B cell (primary cell): ENCODE measurements around the gene PABPN1. TPM values are rescaled to one million over a fixed set of nuclear protein-coding genes. Genes with fewer than 3 reads are reported as not detected.

Experiments used
- ATAC-seq: fragments of 200-7000 bp; cut with Tn5 transposase; one replicate; pipeline ENCODE4 v1.10.0; 2021; ENCODE audit warnings: low read depth, mild to moderate bottlenecking, moderate number of reproducible peaks, moderate library complexity
- CTCF ChIA-PET: fragments of 350-600 bp; sonication (Branson Sonifier 250); formaldehyde crosslinking; loops from one replicate; lab custom pipeline; 2021; ENCODE audit warnings: antibody characterized with exemption, inconsistent platforms; lab: Charles Lee
- POLR2A ChIA-PET: fragments of 350-600 bp; sonication (Branson Sonifier 250); formaldehyde crosslinking; loops from one replicate; lab custom pipeline; 2021; ENCODE audit warnings: antibody characterized with exemption; lab: Charles Lee
- DNase-seq: peaks from one replicate; pipeline ENCODE4 v3.0.0; 2013
- H2AFZ ChIP-seq: 2 replicates; pipeline ENCODE4 v1.6.1; 2012; ENCODE audit warnings: mild to moderate bottlenecking, low read depth, low read length; ENCODE audit not compliant: insufficient read depth, poor library complexity, severe bottlenecking
- H3K27ac ChIP-seq, 2 donors: 1 replicate in 1 of 2; 2 replicates in 1 of 2; pipeline ENCODE4 v1.5.1; 2012 to 2013; ENCODE audit warnings: low read length in 2 of 2, mild to moderate bottlenecking in 2 of 2, moderate library complexity in 1 of 2
- H3K27me3 ChIP-seq, 4 experiments: fragments of 200-600 bp in 1 of 4; sonication (generic) in 1 of 4; replicated peaks in 1 of 4; 1 replicate in 2 of 4; 2 replicates in 2 of 4; pipeline versions ENCODE4 v1.6.1 to v1.7.0; 2013 to 2016; ENCODE audit warnings: low read length in 3 of 4, mild to moderate bottlenecking in 2 of 4, mixed read lengths in 1 of 4, moderate library complexity in 1 of 4; ENCODE audit not compliant: insufficient read depth in 4 of 4, control insufficient read depth in 3 of 4; ENCODE audit errors: control extremely low read depth in 1 of 4
- H3K36me3 ChIP-seq, 2 experiments: replicated peaks in 1 of 2; 1 replicate in 1 of 2; 2 replicates in 1 of 2; pipeline versions ENCODE4 v1.6.1 to v1.7.1; 2013; ENCODE audit warnings: low read length in 1 of 2; ENCODE audit not compliant: insufficient read depth in 2 of 2, control insufficient read depth in 1 of 2; ENCODE audit errors: control extremely low read depth in 1 of 2, extremely low read depth in 1 of 2
- H3K4me1 ChIP-seq, 2 donors: fragments of 200-600 bp in 1 of 2; sonication (generic) in 1 of 2; 1 replicate in 1 of 2; 2 replicates in 1 of 2; pipeline versions ENCODE4 v1.5.1 to v1.6.1; 2013 to 2017; ENCODE audit warnings: low read length in 2 of 2; ENCODE audit not compliant: control insufficient read depth in 2 of 2, insufficient read depth in 2 of 2
- H3K4me2 ChIP-seq: replicated peaks from 2 replicates; pipeline ENCODE3; 2012; ENCODE audit warnings: mild to moderate bottlenecking, low read depth, low read length; ENCODE audit not compliant: poor library complexity, severe bottlenecking
- H3K4me3 ChIP-seq, 5 experiments: fragments of 200-600 bp in 1 of 5; sonication (generic) in 1 of 5; 1 replicate in 3 of 5; 2 replicates in 2 of 5; pipeline versions ENCODE4 v1.5.1 to v1.7.0; 2011 to 2016; ENCODE audit warnings: low read length in 4 of 5, mild to moderate bottlenecking in 4 of 5, low read depth in 2 of 5, control low read depth in 1 of 5, moderate library complexity in 1 of 5; ENCODE audit not compliant: insufficient read depth in 1 of 5; ENCODE audit errors: control extremely low read depth in 1 of 5, extremely low read depth in 1 of 5
- H3K79me2 ChIP-seq: fragments of 200-600 bp; sonication (generic); one replicate; pipeline ENCODE4 v1.6.0; 2016; ENCODE audit warnings: low read length; ENCODE audit not compliant: control insufficient read depth, insufficient read depth
- H3K9ac ChIP-seq: fragments of 200-600 bp; sonication (generic); 2 replicates; pipeline ENCODE4 v1.6.1; 2017; ENCODE audit warnings: mild to moderate bottlenecking, low read length, moderate library complexity
- H3K9me3 ChIP-seq, 3 donors: one replicate each; pipeline versions ENCODE4 v1.6.1 to v1.7.1; 2013; ENCODE audit warnings: low read length in 2 of 3; ENCODE audit not compliant: control insufficient read depth in 2 of 3, insufficient read depth in 1 of 3; ENCODE audit errors: control extremely low read depth in 1 of 3
- H4K20me1 ChIP-seq: 2 replicates; pipeline ENCODE4 v1.6.0; 2012; ENCODE audit warnings: mild to moderate bottlenecking, low read length; ENCODE audit not compliant: insufficient read depth, control insufficient read depth, poor library complexity, severe bottlenecking
- H3K27ac Mint-ChIP-seq: one replicate; pipeline ENCODE4 v1.8.0; 2021; ENCODE audit warnings: mixed read lengths
- H3K27me3 Mint-ChIP-seq: one replicate; pipeline ENCODE4 v1.8.0; 2021; ENCODE audit warnings: mixed read lengths
- H3K4me1 Mint-ChIP-seq: one replicate; pipeline ENCODE4 v1.8.0; 2021; ENCODE audit warnings: mixed read lengths
- H3K4me3 Mint-ChIP-seq: one replicate; pipeline ENCODE4 v1.8.0; 2021; ENCODE audit warnings: mixed read lengths
- H3K9me3 Mint-ChIP-seq: one replicate; pipeline ENCODE4 v1.8.0; 2022; ENCODE audit warnings: mixed read lengths; ENCODE audit not compliant: insufficient read depth
- CTCF ChIP-seq: fragments of 200-600 bp; IDR thresholded peaks from one replicate; pipeline ENCODE4 v1.8.0; 2022; ENCODE audit warnings: antibody characterized with exemption, mild to moderate bottlenecking
- EZH2 ChIP-seq: IDR thresholded peaks from 2 replicates; pipeline ENCODE4 v1.6.1; 2012; ENCODE audit warnings: borderline replicate concordance, low read depth, mild to moderate bottlenecking, moderate library complexity, low read length; ENCODE audit not compliant: insufficient read depth, poor library complexity, severe bottlenecking
- WGBS: methylation state at CpG from one replicate; pipeline ENCODE4 v1.1.5; 2013; ENCODE audit warnings: missing lambda C conversion rate; ENCODE audit not compliant: insufficient coverage; 5-methylcytosine and 5-hydroxymethylcytosine counted together
- intact Hi-C: fragments of 100-400 bp; cut with micrococcal nuclease; formaldehyde crosslinking; loops from one replicate; pipeline ENCODE4 v1.10.0; 2022
- polyA plus RNA-seq: library from polyadenylated mRNA; depleted of rRNA; stranded (reverse); fragments of >200 nt; gene quantifications from 2 replicates; pipeline ENCODE4 v1.2.3, GENCODE V29; 2012
- total RNA-seq, 2 donors: library from RNA; stranded (reverse); fragments of 120-200 nt in 1 of 2; gene quantifications; 1 replicate in 1 of 2; 2 replicates in 1 of 2; pipeline versions ENCODE4 v1.2.3 to v1.2.4, GENCODE V29; 2013 to 2022

PABPN1 gene
- total and polyA plus RNA-seq, 2 donors (not counting 1 experiment from before 2014, with no cell fraction given): 283 to 293 TPM

- ATAC-seq (no peak), DNase-seq (no peak)
- no peak overlapping the region for H2AFZ ChIP-seq
- intact Hi-C loops: no loop called here
- whole genome bisulfite sequencing: 88% methylated on average over 17 of the region's 22 CpGs
- TF ChIP-seq EZH2: no peak
- TF ChIP-seq CTCF: no peak
- H3K79me2 ChIP-seq: no peaks in the 10 kb centered on the region
- ChIA-PET POLR2A (no interaction called here), CTCF (interaction anchor here (0.7 to 1.7 kb wide), 2 partner anchors 20 to 33 kb away, joined by 3 to 4 read pairs; no protein-coding TSS in a partner anchor)
- Mint-ChIP-seq H3K4me1 (no peaks in the 10 kb centered on the region), H3K9me3 (no peaks in the 10 kb centered on the region), H3K4me3 (no peak overlapping the region), H3K27ac (no peak overlapping the region), H3K27me3 (peaks cover 36% of the 10 kb centered on the region)
- H3K27ac ChIP-seq: no peak overlapping the region
- no peak overlapping the region for H3K4me3 ChIP-seq
- H3K9ac ChIP-seq: no peak overlapping the region
- no peaks in the 10 kb centered on the region for H4K20me1 ChIP-seq
- H3K36me3 ChIP-seq: no peaks in the 10 kb centered on the region
- H3K27me3 ChIP-seq: peaks cover 0 to 26% (median 4%) of the 10 kb centered on the region in 4 experiments
- no peaks in the 10 kb centered on the region for H3K4me1 ChIP-seq
- no peak overlapping the region for H3K4me2 ChIP-seq
- peaks cover 0 to 1% (median 0%) of the 10 kb centered on the region in 3 donors for H3K9me3 ChIP-seq
These were observed 38.6 kb downstream of the PABPN1 start for GRCh38 chr14:23359722-23360447.

- H3K9me3 ChIP-seq: peaks cover 0 to 3% (median 0%) of the 10 kb centered on the region in 3 donors
- DNase-seq (no peak), ATAC-seq (no peak)
- CTCF ChIA-PET: interaction anchor here (0.7 to 1.7 kb wide), 2 partner anchors 19 to 34 kb away, joined by 3 to 4 read pairs; no protein-coding TSS in a partner anchor
- no peaks in the 10 kb centered on the region for H4K20me1 ChIP-seq
- H3K27me3 ChIP-seq: peaks cover 0 to 22% (median 5%) of the 10 kb centered on the region in 4 experiments
- H3K4me1 Mint-ChIP-seq: no peaks in the 10 kb centered on the region
- POLR2A ChIA-PET: no interaction called here
- no peak overlapping the region for H3K4me3 Mint-ChIP-seq
- H3K79me2 ChIP-seq: no peaks in the 10 kb centered on the region
- no peak for TF ChIP-seq EZH2
- no peak for TF ChIP-seq CTCF
- H3K36me3 ChIP-seq: no peaks in the 10 kb centered on the region
- no peak overlapping the region for H3K27ac ChIP-seq
- WGBS: 86% methylated on average over 6 of the region's 11 CpGs
- no peak overlapping the region for H3K27ac Mint-ChIP-seq
- H3K4me2 ChIP-seq: no peak overlapping the region
- no peak overlapping the region for H3K4me3 ChIP-seq
- peaks cover 32% of the 10 kb centered on the region for H3K27me3 Mint-ChIP-seq
- intact Hi-C loops: no loop called here
- no peak overlapping the region for H2AFZ ChIP-seq
- no peaks in the 10 kb centered on the region for H3K4me1 ChIP-seq
- H3K9me3 Mint-ChIP-seq: no peaks in the 10 kb centered on the region
- no peak overlapping the region for H3K9ac ChIP-seq
These were observed 39.2 kb downstream of the PABPN1 start for GRCh38 chr14:23360496-23360895.
